NCI-H524 treated with DMSO at 0.1 percent for 48 hours (cell line): ENCODE measurements around the gene PRAMEF26.
"Not testable (repeated sequence)": the region's sequence is repeated elsewhere in the genome, so short reads cannot be mapped to it uniquely, and the experiment has no call there.

Experiments used
- DNase-seq: peaks from one replicate; lab custom pipeline; 2025; lab: John Stamatoyannopoulos, UW

PRAMEF26 gene

GRCh38 chr1:13155909-13156308 lies at the start of gene PRAMEF26:
Gene PRAMEF26 (minus strand): TSS chr1:13156009. CDS start chr1:13153095, 2,914 bp downstream.
- not testable (repeated sequence) for DNase-seq

GRCh38 chr1:13201309-13201708 lies 45.5 kb upstream of the PRAMEF26 start, which contains the start of gene PRAMEF13:
Gene PRAMEF13 (minus strand): TSS chr1:13201409. CDS start chr1:13199589, 1,820 bp downstream.
- DNase-seq, result not testable (repeated sequence)

- not testable (repeated sequence) for DNase-seq
Observed at GRCh38 chr1:13171548-13171947, 15.7 kb upstream of the PRAMEF26 start, which contains the start of gene PRAMEF9. Gene PRAMEF9 (plus strand): TSS chr1:13171848. CDS start chr1:13175281, 3,433 bp downstream.

GRCh38 chr1:13165531-13165930 lies 9.7 kb upstream of the PRAMEF26 start, which contains the start of gene HNRNPCL4:
Gene HNRNPCL4 (minus strand): TSS chr1:13165631. CDS start chr1:13165467, 164 bp downstream.
- DNase-seq, result not testable (repeated sequence)

GRCh38 chr1:13116754-13117153 lies 39.1 kb downstream of the PRAMEF26 start, which contains the start of gene HNRNPCL2:
Gene HNRNPCL2 (minus strand): TSS chr1:13116854. CDS start chr1:13116400, 454 bp downstream.
- DNase-seq, result not testable (repeated sequence)
